ENCODE results near the gene MARCHF3.

GRCh38 chr5:126878634-126879033 lies 151.7 kb downstream of the MARCHF3 start:
- TF ChIP-seq CTCF (IDR thresholded peaks at IDR 0.05; ENCODE audit: low read length) (no peak), EZH2 (optimal IDR thresholded peaks at IDR 0.05; ENCODE audit: low read depth, low read length) (no peak)

All from MM.1S (cell line).